SK-N-MC (cell line): Measurements from ENCODE around the gene AMER2.

Source experiments
- EZH2 ChIP-seq: fragments of 200-600 bp; sonication (generic); IDR thresholded peaks from one replicate; pipeline ENCODE4 v1.6.1; 2017; ENCODE audit warnings: antibody characterized with exemption
- POLR2AphosphoS5 ChIP-seq: IDR thresholded peaks from 2 replicates; pipeline ENCODE4 v1.6.1; 2012; ENCODE audit warnings: mild to moderate bottlenecking, low read depth, low read length, borderline replicate concordance

DNA sequence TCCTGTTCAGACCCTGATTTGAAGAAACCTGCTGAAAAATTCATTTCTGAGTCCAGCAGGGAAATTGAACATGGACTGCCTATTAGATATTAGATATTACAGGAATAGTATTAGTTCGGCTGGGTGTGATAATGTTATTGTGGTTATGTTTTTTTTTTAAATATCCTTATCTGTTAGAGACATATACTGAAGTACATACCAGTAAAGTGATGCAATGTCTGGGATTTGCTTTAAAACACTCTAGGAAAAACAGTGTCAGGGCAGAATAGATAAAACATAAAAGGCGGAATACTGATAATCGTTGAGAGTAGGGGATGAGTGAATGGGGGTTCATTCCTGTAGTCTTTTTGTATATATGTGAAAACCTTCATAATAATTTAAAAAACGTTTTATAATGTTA, 28.7 kb upstream of the AMER2 start:
- TF ChIP-seq EZH2 (no peak), POLR2AphosphoS5 (no peak)
